HG02885 (cell line): Measurements from ENCODE around the gene PSME2.
A peak's percentile ranks its signal among the peaks of the same experiment; 100 is the strongest.

ENCODE experiments used
- ATAC-seq: cut with Tn5 transposase; IDR thresholded peaks from one replicate; pipeline ENCODE4 v1.9.1; 2021; ENCODE audit warnings: mild to moderate bottlenecking; ENCODE audit not compliant: unreplicated experiment, poor library complexity

The PSME2 gene

DNA sequence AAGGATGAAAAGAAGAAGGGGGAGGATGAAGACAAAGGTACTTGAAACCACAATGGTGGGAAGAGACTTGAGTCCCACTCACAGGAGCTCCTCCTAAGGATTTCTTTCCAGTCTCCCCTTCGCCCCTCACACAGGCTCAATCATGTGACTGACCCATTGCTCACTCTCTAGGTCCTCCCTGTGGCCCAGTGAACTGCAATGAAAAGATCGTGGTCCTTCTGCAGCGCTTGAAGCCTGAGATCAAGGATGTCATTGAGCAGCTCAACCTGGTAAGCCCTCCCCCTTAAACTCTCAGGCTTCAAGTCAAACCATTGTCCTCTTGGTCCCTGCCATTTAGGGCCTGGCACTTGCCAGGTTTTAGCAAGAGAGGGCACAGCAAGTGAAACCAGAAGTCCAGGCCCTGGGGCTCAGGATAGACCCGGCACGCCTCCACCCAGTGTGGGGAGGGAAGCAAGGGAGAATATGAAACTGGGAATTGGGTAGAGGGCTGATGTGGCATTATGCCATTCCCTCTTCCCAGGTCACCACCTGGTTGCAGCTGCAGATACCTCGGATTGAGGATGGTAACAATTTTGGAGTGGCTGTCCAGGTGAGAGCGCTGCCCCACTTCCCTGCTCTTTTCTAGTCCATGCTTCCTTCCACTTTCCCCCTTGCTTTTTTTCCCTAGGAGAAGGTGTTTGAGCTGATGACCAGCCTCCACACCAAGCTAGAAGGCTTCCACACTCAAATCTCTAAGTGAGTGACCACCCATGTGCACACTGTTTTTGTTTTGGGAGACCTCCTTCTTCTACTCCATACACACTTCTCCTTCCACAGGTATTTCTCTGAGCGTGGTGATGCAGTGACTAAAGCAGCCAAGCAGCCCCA, 8.6 kb downstream of the PSME2 start:
- no peak for ATAC-seq

DNA sequence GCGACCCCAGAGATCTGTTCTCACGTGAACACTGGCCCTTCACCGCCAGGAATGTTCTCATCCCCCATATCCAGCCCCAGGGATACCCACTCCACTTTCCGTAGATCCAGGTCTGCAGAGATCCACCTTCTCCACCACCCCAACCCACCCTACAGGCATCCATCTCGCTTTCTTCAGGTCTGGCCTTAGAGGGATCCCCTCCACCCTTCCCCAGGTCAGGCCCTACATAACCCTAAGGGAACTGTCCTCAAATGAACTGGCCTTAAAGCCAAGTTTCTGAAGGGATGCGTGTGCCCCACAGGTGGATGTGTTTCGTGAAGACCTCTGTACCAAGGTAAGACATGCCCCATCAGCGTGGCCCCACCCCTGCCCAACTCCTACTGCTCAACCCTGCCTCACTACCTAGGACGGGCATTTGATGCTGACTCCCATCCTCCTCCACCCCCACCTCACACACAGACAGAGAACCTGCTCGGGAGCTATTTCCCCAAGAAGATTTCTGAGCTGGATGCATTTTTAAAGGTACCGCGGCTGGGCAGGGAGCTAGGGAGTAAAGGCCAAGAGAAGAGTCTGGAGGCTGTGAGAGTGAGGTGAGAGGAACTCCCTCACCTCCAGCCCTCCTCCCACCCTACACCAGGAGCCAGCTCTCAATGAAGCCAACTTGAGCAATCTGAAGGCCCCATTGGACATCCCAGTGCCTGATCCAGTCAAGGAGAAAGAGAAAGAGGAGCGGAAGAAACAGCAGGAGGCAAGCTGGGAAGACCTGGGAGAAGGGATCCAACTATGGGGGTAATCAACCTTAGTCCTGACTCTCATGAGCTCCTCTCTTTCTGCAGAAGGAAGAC, 9.5 kb downstream of the PSME2 start:
- ATAC-seq: no peak

DNA sequence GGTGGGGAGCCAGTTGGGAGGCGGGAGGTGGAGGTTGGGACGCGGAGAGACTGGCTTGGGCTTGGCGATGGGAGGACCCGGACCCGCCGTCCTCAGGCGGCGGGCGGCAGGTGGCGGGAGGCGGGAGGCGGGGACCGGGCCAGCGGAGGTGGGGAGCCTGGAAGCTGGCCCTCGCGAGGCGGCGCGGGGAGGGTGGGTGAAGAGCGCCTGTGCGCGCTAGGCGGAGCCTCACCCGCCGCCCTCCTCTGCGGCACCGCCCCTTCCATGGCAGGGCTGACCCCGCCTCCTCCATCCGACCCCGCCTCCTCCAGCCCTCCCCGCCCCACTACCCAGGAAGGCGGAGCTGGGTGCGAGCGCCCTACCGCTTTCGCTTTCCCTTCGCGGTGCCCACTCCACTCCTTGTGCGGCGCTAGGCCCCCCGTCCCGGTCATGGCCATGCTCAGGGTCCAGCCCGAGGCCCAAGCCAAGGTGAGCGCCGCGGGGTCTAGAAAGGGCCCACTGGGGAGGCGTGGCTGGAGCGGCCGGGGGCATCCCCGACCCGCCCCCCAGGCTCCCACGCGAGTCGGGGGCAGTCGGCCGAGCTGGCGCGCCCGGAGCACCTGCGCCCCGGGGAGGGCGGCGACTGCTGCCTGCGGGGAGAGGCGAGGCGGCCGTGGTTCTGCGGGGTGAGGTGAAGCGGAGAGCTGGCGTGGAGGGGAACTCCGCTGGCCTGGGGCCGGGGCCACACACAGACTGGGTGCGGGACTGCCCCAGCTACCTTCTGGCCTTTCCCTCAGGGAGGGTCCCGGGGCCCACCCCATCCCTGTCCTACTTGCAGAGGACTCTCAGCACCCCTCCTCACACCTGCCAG, 10.4 kb downstream of the PSME2 start, which contains the start of gene PSME1:
PSME1 (plus strand) TSS at position 361 of the 850 bp plus-strand sequence; CDS start at position 430, 69 bp downstream.
- ATAC-seq: peak; percentile 89

DNA sequence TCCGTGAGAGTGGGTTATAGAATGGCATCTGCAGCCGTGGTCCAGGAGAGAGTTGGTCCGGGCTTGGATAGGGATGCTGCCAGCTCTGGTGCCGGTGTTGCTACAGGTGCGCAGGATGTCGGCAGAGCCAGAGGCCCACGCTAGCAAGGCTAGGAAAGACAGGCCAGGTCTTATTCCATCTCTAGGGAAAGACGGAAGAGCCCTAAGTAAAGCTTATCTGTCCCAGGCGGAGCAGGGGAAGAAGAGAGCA, 10.9 kb downstream of the PSME2 start:
- ATAC-seq: peak; percentile 1

DNA sequence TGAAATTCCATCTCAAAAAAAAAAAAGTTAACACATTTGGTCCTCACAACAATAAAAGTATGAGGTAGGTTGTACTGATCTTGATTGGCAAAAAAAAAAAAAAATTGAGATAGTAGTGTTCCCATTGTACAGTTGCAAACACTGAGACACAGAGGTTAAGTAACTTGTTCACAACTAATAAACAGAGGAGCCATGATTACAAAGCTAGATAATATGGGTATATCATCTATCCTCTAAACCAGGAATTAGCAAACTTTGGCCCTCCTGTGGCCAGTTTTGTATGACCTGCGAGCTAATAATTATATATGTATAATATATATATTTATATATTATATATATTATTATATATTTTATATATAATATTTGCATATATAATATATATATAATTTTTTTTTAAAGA, 12.7 kb downstream of the PSME2 start:
- no peak for ATAC-seq

DNA sequence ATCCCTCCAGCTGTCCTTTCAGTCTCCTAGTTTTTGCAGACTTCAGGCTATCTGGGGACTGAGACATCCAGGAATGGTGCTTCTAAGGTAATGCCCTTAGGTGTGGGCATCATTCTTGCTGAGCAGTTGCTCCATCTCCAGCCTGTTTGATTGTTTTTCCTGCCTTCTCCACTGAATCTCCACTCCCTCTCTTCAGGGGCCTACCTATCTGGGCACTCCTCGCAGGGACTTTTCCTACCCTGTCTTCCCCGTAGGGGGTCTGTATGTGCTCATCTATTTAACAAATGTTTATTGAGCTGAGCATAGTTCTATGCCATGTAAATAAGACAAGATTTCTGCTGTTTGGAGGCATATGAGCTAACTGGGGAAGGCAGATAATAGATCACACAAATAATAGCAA, 13.4 kb downstream of the PSME2 start:
- ATAC-seq: no peak

DNA sequence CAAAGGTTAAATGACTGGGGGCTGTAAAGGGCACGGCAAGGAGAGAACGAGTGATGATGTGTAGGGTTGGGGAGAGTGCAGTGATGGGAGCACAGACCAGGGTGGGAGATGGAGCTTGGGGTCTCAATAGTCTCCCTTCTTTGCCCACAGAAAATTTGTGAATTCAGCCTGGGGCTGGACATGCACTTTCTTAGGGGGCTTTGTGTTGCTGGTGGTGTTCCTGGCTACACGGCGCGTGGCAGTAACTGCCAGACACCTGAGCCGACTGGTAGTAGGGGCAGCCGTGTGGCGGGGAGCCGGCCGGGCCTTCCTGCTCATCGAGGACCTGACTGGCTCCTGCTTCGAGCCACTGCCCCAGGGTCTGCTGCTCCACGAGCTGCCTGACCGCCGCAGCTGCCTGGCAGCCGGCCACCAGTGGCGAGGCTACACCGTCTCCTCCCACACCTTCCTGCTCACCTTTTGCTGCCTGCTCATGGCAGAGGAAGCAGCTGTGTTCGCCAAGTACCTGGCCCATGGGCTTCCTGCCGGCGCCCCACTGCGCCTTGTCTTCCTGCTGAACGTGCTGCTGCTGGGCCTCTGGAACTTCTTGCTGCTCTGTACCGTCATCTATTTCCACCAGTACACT, 14.2 kb downstream of the PSME2 start:
- no peak for ATAC-seq

DNA sequence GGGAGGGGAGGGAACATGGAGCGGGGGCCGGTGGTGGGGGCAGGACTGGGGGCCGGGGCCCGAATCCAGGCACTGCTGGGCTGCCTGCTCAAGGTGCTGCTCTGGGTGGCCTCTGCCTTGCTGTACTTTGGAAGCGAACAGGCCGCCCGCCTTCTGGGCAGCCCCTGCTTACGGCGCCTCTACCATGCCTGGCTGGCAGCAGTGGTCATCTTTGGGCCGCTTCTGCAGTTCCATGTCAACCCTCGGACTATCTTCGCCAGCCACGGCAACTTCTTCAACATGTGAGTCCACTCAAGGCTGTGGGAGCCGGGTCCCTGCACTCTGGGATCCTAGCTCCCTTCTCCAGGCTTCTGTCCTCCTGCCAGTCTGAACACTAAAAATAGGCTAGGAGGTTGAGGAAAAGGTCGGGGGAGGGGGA, 14.9 kb downstream of the PSME2 start:
- ATAC-seq: no peak

DNA sequence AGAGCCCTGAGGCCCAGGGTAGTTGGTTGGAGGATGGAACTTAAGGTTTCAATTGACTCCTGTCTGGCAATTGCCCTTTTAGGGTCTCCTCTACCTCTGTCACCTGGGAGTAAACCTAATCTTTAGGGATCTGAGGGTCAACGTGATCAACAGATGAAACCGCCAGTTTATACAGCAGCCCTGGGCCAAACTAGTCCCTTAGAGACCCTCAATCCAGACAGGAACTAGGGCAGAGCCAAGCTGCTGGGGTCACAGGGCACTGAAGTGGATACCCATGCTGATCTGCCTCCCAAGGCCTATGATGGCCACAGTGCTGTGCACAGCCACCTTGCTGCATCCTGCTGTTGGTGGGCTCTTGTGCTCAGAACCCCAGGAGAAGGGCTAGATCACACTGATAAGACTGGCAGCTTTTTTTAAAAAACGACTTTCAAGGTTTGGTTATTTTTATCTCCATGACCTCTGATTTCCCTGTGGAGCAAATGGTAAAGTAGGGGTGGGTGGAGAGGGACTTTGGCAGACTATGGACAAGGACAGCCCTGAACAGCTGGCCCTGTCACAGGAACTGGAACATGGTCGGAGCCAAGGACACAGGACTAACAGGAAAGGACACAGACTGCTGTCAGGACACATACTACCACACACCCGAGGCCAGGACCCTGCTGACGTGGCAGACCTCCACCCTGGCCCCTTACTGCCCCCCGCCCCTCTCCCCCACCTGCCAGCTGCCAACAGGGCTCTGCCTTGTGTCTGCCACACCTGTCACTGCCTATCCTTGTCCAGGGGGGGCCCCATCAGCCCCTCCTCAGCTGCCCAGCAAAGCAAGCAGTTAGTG, 15.5 kb downstream of the PSME2 start:
- no peak for ATAC-seq

DNA sequence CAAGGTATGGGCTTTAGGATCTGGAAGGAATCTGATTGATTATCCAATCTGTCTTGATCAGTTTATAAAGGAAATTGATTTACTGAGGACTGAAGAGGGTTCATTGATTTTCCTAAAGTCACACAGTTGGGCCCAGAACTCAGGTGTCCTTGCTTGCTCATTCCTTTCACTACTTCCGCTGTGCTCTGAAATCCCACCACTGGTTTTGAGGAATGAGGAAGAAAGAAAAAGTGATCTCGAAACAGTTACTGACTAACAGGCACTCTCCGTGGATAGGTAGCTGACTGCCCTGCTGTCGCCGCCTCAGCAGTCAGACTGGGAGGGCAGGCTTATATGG, 16.1 kb downstream of the PSME2 start, which contains the start of gene FITM1:
FITM1 (plus strand) TSS at position 280 of the 337 bp plus-strand sequence. CDS start 905 bp downstream, outside the sequence.
- ATAC-seq: no peak

DNA sequence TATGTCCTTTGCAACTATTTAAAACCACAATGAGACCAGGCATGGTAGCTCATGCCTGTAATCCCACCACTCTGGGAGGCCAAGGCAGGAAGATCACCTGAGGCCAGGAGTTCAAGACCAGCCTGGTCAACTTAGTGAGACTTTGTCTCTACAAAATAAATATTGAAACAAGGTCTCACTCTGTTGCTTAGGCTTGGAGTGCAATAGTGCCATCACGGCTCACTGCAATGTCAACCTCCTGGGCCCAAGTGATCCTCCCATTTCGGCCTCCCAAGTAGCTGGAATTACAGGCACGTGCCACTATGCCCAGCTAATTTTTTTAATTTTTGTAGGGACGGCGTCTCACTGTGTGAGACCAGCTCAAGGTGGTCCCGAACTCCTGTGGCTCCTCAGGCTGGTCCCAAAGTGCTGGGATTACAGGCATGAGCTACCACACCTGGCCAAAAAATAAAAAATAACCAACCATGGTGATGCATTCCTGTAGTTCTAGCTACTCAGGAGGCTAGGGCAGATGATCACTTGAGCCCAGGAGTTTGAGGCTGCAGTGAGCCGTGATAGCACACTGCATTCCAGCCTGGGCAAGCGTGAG, 16.9 kb downstream of the PSME2 start:
- ATAC-seq: no peak

DNA sequence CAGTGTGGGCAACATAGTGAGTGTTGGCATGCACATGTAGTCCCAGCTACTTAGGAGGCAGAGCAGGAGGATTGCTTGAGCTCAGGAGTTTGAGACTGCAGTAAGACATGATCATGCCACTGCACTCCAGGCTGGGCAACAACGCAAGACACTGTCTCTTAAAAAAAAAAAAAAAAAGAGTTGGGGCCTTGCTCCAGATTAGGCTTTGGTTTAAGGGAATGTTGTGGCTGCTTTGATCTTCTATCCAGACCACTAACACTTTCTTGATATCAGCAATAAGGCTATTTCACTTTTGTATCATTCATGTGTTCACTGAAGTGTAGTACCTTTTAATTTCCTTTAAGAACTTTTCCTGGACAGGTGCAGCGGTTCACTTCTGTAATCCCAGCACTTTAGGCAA, 18.7 kb downstream of the PSME2 start:
- no peak for ATAC-seq

DNA sequence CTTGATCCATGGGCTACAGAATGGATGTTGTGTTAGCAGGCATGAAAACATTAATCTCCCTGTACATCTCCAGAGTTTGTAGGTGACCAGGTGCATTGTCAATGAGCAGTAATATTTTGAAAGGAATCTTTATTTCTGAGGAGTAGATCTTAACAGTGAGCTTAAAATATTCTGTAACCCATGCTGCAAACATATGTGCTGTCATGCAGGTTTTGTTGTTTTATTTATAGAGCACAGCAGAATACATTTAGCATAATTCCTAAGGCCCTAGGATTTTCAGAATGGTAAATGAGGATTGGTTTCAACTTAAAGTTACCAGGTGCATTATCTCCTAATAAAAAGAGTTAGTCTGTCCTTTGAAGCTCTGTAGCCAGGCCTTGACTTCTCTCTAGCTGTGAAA, 19.5 kb downstream of the PSME2 start:
- ATAC-seq: no peak

DNA sequence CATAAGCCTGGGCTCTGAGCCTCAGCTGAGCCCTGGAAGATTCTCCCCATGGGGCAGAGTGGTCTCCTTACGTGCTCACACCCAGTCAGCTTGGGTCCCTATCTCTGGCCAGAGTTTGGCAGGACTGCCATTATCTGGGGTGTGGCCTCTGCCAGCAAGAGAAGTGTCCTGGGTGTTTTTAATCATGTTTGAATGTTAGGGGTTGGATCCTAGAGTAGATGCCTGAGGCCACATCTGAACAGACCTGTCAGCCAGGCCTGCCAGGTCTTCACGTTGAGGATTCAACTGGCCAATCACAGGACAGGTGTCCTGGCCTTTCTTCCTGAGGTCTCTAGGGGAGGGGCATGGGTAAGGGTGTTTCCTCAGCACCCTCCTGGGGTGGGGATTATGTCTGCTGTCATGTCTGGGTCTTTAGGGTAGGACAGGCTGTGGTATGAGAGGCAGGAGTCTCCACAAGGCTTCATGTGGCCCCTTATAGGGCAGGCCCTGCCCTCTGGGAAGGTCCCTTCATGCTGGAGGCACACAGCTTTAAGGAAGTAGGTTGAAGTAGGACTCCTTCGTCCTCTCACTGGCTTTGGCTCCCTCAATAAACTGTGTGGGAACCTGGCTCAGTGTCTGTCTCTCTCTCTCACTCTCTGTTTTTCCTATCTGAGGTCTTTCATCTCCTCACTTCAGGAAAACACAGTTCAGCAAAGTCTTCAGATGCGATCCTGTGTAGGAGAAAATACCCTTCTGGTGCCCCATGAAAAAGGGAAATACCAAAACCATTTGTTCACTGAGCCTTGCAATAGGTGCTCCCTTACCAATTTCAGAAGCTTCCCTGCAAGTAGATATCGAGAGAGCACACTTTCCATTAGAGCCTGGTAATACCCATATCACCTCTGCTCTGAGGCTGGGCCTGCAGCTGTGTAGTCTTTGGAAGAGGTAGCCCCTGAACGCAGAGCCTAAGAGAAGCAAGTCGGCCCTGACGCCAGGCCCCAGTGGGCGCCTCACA, 22.7 kb downstream of the PSME2 start:
- peak; percentile 58 for ATAC-seq

DNA sequence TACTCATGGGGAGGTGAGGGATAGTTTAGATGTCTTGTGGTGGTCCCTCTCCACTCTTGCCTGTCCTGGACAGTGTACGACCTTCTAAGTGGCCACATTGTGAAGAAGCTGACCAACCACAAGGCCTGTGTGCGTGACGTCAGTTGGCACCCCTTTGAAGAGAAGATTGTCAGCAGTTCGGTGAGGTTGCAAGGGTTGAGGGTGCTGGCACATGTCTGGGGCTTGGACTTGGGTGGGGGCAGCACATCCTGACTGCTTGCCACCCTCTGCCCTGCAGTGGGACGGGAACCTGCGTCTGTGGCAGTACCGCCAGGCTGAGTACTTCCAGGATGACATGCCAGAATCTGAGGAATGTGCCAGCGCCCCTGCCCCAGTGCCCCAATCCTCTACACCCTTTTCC, 23.5 kb downstream of the PSME2 start:
- no peak for ATAC-seq

DNA sequence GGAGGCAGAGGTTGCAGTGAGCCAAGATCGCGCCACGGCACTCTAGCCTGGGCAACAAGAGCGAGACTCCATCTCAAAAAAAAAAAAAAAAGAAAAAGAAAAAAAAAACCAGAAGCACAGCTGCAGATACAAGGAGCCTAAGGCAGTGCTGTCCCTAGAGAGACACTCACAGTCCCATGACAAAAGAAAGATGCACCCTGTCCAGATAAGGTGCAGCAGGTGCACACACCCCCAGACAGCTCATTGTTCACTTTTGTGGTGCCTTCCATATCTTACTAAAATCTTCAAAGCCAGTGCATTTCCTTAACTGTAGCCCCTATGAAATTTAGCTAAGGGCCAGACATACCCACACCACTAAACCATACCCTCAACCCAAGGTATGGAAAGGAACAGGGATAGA, 24.0 kb downstream of the PSME2 start:
- ATAC-seq: no peak

DNA sequence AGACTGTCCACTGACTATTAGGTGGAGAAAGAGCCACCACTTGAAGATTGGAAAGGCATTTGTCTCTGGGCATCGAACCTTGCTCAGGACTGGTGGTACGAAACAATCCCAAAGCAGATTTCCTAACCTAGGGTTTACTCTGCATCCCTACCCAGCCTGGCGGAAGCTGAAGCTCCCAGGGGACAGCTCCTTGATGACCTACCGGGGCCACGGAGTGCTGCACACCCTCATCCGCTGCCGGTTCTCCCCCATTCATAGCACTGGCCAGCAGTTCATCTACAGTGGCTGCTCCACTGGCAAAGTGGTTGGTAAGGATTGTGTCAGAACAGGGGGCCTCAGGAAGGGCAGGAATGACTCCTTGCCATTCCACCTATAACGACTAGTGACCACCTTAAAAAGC, 25.2 kb downstream of the PSME2 start:
- ATAC-seq: no peak

DNA sequence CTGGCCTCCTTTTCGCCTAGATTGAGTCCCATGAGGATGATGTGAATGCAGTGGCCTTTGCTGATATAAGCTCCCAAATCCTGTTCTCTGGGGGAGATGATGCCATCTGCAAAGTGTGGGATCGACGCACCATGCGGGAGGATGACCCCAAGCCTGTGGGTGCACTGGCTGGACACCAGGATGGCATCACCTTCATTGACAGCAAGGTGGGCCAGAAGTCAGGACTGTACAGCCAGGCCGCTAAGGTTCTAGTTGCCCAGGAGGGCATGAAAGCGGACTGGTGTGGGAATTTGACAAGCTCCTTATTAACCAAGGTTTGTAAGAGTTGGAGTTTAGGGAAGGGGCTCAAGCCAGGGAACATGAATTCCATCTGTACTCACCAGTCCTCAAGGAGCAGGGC, 26.7 kb downstream of the PSME2 start:
- ATAC-seq: no peak
